ENCODE results near the gene CASKIN1. TPM values are rescaled to one million over a fixed set of nuclear protein-coding genes. Genes with fewer than 3 reads are reported as not detected.

Gene CASKIN1
- total and polyA plus RNA-seq, 2 of the 8 experiments (the other 6 are each of a cell fraction or from before 2014, with no cell fraction given), result 1.2 to 6.4 TPM

DNA sequence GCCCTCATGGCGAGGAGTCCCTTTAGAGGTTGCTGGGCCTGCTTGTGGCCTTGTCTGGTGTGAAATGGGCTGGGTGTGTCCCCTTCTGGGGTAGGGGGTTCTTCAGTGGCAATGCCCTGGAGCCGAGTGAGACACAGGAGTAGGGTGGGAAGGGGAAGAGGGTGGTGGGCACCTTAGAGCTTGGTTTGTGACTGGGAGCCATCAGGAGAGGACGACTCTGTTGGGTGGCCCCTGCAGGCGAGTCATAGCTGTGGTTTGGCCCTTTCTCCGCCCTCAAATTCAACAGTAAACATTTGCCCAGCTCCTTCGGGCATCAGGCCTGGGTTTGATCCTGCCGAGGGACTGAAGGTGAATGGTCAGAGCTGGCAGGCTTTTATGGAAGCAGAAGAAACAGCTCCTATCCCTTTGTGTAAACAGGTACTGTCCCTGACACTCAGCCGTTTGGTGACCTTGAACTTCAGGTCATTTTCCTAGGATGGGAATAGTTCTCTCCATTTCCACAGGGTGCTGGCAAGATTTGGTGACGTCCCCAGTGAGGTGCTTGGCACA lies 29.9 kb upstream of the CASKIN1 start (continued):
- no peak for TF ChIP-seq CBX8 (IDR thresholded peaks at IDR 0.05; ENCODE audit: borderline replicate concordance, low read depth, low read length)
- TF ChIP-seq CTBP2 (IDR thresholded peaks at IDR 0.05; ENCODE audit: borderline replicate concordance, insufficient read depth, insufficient read length, low read length), result no peak
- no peak for TF ChIP-seq SUZ12 (IDR thresholded peaks at IDR 0.05; ENCODE audit: low read length)
- TF ChIP-seq HDAC2 (IDR thresholded peaks at IDR 0.05; ENCODE audit: borderline replicate concordance in 1 of 2, low read depth in 2 of 2, low read length in 2 of 2), result no peak
- no peak for TF ChIP-seq SP2 (IDR thresholded peaks at IDR 0.05; ENCODE audit: low read length)
- no peak for TF ChIP-seq YY1 (IDR thresholded peaks at IDR 0.05; ENCODE audit: low read depth, low read length)
- no peak for TF ChIP-seq CREB1 (IDR thresholded peaks at IDR 0.05)

Data from H1 (cell line).